ENCODE results near the gene CACNA1E. TPM values are rescaled to one million over a fixed set of nuclear protein-coding genes. Genes with fewer than 3 reads are reported as not detected.

CACNA1E gene
- total and polyA plus RNA-seq, 2 experiments from 2014 or later = 0.32 to 1.1 TPM

DNA sequence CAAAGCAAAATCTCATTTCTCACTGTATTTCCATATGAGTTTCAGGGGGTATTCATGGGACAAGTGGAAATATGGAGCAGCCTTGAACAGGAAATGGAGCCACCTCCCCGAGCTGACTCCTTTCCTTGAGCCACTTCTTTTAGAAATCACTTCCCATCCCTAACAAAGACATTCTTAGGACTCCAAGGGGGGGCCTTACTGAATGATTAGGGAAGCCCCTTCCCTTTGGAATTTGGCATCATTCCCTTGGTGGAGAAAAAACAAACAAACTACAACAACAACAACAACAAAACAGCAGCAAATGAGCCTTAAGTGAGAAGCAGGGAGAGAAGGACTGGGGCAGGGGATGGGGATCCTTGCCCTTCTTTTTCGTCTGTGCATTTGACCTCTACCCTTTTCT is 299.9 kb downstream of the CACNA1E start (continued):
- no peak for TF ChIP-seq ZNF331 (CRISPR knock-in tag; IDR thresholded peaks at IDR 0.05; ENCODE audit: low read depth)
- no peak for TF ChIP-seq POLR2AphosphoS5 (IDR thresholded peaks at IDR 0.05; ENCODE audit: low read depth)
- TF ChIP-seq EZH2phosphoT487 (IDR thresholded peaks at IDR 0.05; ENCODE audit: unreplicated experiment) = no peak
- TF ChIP-seq, protein P1, sequence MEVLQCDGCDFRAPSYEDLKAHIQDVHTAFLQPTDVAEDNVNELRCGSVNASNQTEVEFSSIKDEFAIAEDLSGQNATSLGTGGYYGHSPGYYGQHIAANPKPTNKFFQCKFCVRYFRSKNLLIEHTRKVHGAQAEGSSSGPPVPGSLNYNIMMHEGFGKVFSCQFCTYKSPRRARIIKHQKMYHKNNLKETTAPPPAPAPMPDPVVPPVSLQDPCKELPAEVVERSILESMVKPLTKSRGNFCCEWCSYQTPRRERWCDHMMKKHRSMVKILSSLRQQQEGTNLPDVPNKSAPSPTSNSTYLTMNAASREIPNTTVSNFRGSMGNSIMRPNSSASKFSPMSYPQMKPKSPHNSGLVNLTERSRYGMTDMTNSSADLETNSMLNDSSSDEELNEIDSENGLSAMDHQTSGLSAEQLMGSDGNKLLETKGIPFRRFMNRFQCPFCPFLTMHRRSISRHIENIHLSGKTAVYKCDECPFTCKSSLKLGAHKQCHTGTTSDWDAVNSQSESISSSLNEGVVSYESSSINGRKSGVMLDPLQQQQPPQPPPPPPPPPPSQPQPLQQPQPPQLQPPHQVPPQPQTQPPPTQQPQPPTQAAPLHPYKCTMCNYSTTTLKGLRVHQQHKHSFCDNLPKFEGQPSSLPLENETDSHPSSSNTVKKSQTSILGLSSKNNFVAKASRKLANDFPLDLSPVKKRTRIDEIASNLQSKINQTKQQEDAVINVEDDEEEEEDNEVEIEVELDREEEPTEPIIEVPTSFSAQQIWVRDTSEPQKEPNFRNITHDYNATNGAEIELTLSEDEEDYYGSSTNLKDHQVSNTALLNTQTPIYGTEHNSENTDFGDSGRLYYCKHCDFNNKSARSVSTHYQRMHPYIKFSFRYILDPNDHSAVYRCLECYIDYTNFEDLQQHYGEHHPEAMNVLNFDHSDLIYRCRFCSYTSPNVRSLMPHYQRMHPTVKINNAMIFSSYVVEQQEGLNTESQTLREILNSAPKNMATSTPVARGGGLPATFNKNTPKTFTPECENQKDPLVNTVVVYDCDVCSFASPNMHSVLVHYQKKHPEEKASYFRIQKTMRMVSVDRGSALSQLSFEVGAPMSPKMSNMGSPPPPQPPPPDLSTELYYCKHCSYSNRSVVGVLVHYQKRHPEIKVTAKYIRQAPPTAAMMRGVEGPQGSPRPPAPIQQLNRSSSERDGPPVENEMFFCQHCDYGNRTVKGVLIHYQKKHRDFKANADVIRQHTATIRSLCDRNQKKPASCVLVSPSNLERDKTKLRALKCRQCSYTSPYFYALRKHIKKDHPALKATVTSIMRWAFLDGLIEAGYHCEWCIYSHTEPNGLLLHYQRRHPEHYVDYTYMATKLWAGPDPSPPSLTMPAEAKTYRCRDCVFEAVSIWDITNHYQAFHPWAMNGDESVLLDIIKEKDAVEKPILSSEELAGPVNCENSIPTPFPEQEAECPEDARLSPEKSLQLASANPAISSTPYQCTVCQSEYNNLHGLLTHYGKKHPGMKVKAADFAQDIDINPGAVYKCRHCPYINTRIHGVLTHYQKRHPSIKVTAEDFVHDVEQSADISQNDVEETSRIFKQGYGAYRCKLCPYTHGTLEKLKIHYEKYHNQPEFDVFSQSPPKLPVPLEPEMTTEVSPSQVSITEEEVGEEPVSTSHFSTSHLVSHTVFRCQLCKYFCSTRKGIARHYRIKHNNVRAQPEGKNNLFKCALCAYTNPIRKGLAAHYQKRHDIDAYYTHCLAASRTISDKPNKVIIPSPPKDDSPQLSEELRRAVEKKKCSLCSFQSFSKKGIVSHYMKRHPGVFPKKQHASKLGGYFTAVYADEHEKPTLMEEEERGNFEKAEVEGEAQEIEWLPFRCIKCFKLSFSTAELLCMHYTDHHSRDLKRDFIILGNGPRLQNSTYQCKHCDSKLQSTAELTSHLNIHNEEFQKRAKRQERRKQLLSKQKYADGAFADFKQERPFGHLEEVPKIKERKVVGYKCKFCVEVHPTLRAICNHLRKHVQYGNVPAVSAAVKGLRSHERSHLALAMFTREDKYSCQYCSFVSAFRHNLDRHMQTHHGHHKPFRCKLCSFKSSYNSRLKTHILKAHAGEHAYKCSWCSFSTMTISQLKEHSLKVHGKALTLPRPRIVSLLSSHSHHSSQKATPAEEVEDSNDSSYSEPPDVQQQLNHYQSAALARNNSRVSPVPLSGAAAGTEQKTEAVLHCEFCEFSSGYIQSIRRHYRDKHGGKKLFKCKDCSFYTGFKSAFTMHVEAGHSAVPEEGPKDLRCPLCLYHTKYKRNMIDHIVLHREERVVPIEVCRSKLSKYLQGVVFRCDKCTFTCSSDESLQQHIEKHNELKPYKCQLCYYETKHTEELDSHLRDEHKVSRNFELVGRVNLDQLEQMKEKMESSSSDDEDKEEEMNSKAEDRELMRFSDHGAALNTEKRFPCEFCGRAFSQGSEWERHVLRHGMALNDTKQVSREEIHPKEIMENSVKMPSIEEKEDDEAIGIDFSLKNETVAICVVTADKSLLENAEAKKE (CRISPR knock-in tag; IDR thresholded peaks at IDR 0.05) = no peak
- TF ChIP-seq JUNB (IDR thresholded peaks at IDR 0.05; ENCODE audit: unreplicated experiment) = no peak

DNA sequence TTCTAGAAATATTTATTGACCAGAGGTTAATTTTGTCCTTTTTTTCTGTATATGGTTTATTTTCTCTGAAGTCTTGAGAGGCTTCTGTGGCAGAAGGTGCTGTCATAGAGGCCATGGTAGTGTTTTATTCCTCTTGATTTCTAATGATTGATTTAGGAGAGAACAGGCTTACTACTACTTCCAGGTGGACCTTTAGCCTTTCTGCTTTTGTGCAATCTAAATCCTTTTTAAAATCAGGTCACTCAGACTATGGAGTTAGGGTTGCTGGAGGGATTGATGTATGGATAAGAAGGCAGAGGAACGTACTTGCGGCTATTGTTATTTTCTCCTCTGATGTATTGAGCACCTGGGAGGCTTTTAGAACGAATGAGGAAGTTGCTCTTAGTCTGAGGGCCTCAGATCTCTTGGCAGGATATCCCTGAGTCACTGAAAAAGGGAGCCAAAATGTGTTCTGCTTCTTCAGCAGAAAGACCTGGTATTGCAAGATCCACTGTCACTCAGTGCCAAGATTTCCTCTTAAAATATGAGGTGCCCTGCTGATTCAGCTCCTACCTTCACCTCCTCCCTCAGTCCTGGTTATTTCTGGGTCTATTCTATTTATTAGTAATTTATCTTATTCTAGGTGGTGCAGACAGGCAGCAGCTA is 300.8 kb downstream of the CACNA1E start:
- H3K4me2 ChIP-seq = 0 out of 2 replicates have a peak overlapping the region, but pooled peaks have one; percentile 14
- no peak overlapping the region for H3K4me3 Mint-ChIP-seq
- no peak overlapping the region for H3K27ac ChIP-seq (ENCODE audit: low read depth)
- no peak for DNase-seq (ENCODE audit: low spot score)
- peaks cover 3% of the 10 kb centered on the region for H3K27me3 Mint-ChIP-seq (ENCODE audit: insufficient read depth, low read depth, poor library complexity)
- H3K36me3 ChIP-seq (ENCODE audit: insufficient read depth) = no peaks in the 10 kb centered on the region
- no peaks in the 10 kb centered on the region for H3K27me3 ChIP-seq (ENCODE audit: insufficient read depth)
- H2AFZ ChIP-seq = no peak overlapping the region
- H3K9me2 ChIP-seq (ENCODE audit: insufficient read depth) = peaks cover 32% of the 10 kb centered on the region
- no peaks in the 10 kb centered on the region for H4K20me1 ChIP-seq (replicated peaks; ENCODE audit: insufficient read depth)
- H3K27ac Mint-ChIP-seq = no peak overlapping the region
- ATAC-seq = no peak
- no peaks in the 10 kb centered on the region for H3K79me2 ChIP-seq (replicated peaks; ENCODE audit: insufficient read depth)
- H3K36me3 Mint-ChIP-seq (ENCODE audit: low read depth) = no peaks in the 10 kb centered on the region
- peaks cover 2% of the 10 kb centered on the region; the same call in 2 of the 3 replicates for H3K9me3 Mint-ChIP-seq
- peaks cover 14% of the 10 kb centered on the region for H3K4me1 Mint-ChIP-seq
- TF ChIP-seq ZNF114 (CRISPR knock-in tag; IDR thresholded peaks at IDR 0.05) (no peak), EZH2phosphoT487 (IDR thresholded peaks at IDR 0.05; ENCODE audit: unreplicated experiment) (no peak)
- H3K4me3 ChIP-seq = no peak overlapping the region
- H3K4me1 ChIP-seq (ENCODE audit: insufficient read depth) = 0 out of 2 replicates have a peak, but pooled peaks cover 9% of the 10 kb centered on the region
- H3F3A ChIP-seq (replicated peaks; ENCODE audit: low read depth) = no peaks in the 10 kb centered on the region
